B cell (primary cell): Measurements from ENCODE around the gene MIX23. TPM values are rescaled to one million over a fixed set of nuclear protein-coding genes. Genes with fewer than 3 reads are reported as not detected.

ENCODE experiments used
- ATAC-seq: fragments of 200-7000 bp; cut with Tn5 transposase; one replicate; pipeline ENCODE4 v1.10.0; 2021; ENCODE audit warnings: low read depth, mild to moderate bottlenecking, moderate number of reproducible peaks, moderate library complexity
- CTCF ChIA-PET: fragments of 350-600 bp; sonication (Branson Sonifier 250); formaldehyde crosslinking; loops from one replicate; lab custom pipeline; 2021; ENCODE audit warnings: antibody characterized with exemption, inconsistent platforms; lab: Charles Lee
- POLR2A ChIA-PET: fragments of 350-600 bp; sonication (Branson Sonifier 250); formaldehyde crosslinking; loops from one replicate; lab custom pipeline; 2021; ENCODE audit warnings: antibody characterized with exemption; lab: Charles Lee
- DNase-seq: peaks from one replicate; pipeline ENCODE4 v3.0.0; 2013
- H2AFZ ChIP-seq: 2 replicates; pipeline ENCODE4 v1.6.1; 2012; ENCODE audit warnings: mild to moderate bottlenecking, low read depth, low read length; ENCODE audit not compliant: insufficient read depth, poor library complexity, severe bottlenecking
- H3K27ac ChIP-seq, 2 donors: 1 replicate in 1 of 2; 2 replicates in 1 of 2; pipeline ENCODE4 v1.5.1; 2012 to 2013; ENCODE audit warnings: low read length in 2 of 2, mild to moderate bottlenecking in 2 of 2, moderate library complexity in 1 of 2
- H3K27me3 ChIP-seq, 4 experiments: fragments of 200-600 bp in 1 of 4; sonication (generic) in 1 of 4; replicated peaks in 1 of 4; 1 replicate in 2 of 4; 2 replicates in 2 of 4; pipeline versions ENCODE4 v1.6.1 to v1.7.0; 2013 to 2016; ENCODE audit warnings: low read length in 3 of 4, mild to moderate bottlenecking in 2 of 4, mixed read lengths in 1 of 4, moderate library complexity in 1 of 4; ENCODE audit not compliant: insufficient read depth in 4 of 4, control insufficient read depth in 3 of 4; ENCODE audit errors: control extremely low read depth in 1 of 4
- H3K36me3 ChIP-seq, 2 experiments: replicated peaks in 1 of 2; 1 replicate in 1 of 2; 2 replicates in 1 of 2; pipeline versions ENCODE4 v1.6.1 to v1.7.1; 2013; ENCODE audit warnings: low read length in 1 of 2; ENCODE audit not compliant: insufficient read depth in 2 of 2, control insufficient read depth in 1 of 2; ENCODE audit errors: control extremely low read depth in 1 of 2, extremely low read depth in 1 of 2
- H3K4me1 ChIP-seq, 2 donors: fragments of 200-600 bp in 1 of 2; sonication (generic) in 1 of 2; 1 replicate in 1 of 2; 2 replicates in 1 of 2; pipeline versions ENCODE4 v1.5.1 to v1.6.1; 2013 to 2017; ENCODE audit warnings: low read length in 2 of 2; ENCODE audit not compliant: control insufficient read depth in 2 of 2, insufficient read depth in 2 of 2
- H3K4me2 ChIP-seq: replicated peaks from 2 replicates; pipeline ENCODE3; 2012; ENCODE audit warnings: mild to moderate bottlenecking, low read depth, low read length; ENCODE audit not compliant: poor library complexity, severe bottlenecking
- H3K4me3 ChIP-seq, 5 experiments: fragments of 200-600 bp in 1 of 5; sonication (generic) in 1 of 5; 1 replicate in 3 of 5; 2 replicates in 2 of 5; pipeline versions ENCODE4 v1.5.1 to v1.7.0; 2011 to 2016; ENCODE audit warnings: low read length in 4 of 5, mild to moderate bottlenecking in 4 of 5, low read depth in 2 of 5, control low read depth in 1 of 5, moderate library complexity in 1 of 5; ENCODE audit not compliant: insufficient read depth in 1 of 5; ENCODE audit errors: control extremely low read depth in 1 of 5, extremely low read depth in 1 of 5
- H3K79me2 ChIP-seq: fragments of 200-600 bp; sonication (generic); one replicate; pipeline ENCODE4 v1.6.0; 2016; ENCODE audit warnings: low read length; ENCODE audit not compliant: control insufficient read depth, insufficient read depth
- H3K9ac ChIP-seq: fragments of 200-600 bp; sonication (generic); 2 replicates; pipeline ENCODE4 v1.6.1; 2017; ENCODE audit warnings: mild to moderate bottlenecking, low read length, moderate library complexity
- H3K9me3 ChIP-seq, 3 donors: one replicate each; pipeline versions ENCODE4 v1.6.1 to v1.7.1; 2013; ENCODE audit warnings: low read length in 2 of 3; ENCODE audit not compliant: control insufficient read depth in 2 of 3, insufficient read depth in 1 of 3; ENCODE audit errors: control extremely low read depth in 1 of 3
- H4K20me1 ChIP-seq: 2 replicates; pipeline ENCODE4 v1.6.0; 2012; ENCODE audit warnings: mild to moderate bottlenecking, low read length; ENCODE audit not compliant: insufficient read depth, control insufficient read depth, poor library complexity, severe bottlenecking
- H3K27ac Mint-ChIP-seq: one replicate; pipeline ENCODE4 v1.8.0; 2021; ENCODE audit warnings: mixed read lengths
- H3K27me3 Mint-ChIP-seq: one replicate; pipeline ENCODE4 v1.8.0; 2021; ENCODE audit warnings: mixed read lengths
- H3K4me1 Mint-ChIP-seq: one replicate; pipeline ENCODE4 v1.8.0; 2021; ENCODE audit warnings: mixed read lengths
- H3K4me3 Mint-ChIP-seq: one replicate; pipeline ENCODE4 v1.8.0; 2021; ENCODE audit warnings: mixed read lengths
- H3K9me3 Mint-ChIP-seq: one replicate; pipeline ENCODE4 v1.8.0; 2022; ENCODE audit warnings: mixed read lengths; ENCODE audit not compliant: insufficient read depth
- CTCF ChIP-seq: fragments of 200-600 bp; IDR thresholded peaks from one replicate; pipeline ENCODE4 v1.8.0; 2022; ENCODE audit warnings: antibody characterized with exemption, mild to moderate bottlenecking
- EZH2 ChIP-seq: IDR thresholded peaks from 2 replicates; pipeline ENCODE4 v1.6.1; 2012; ENCODE audit warnings: borderline replicate concordance, low read depth, mild to moderate bottlenecking, moderate library complexity, low read length; ENCODE audit not compliant: insufficient read depth, poor library complexity, severe bottlenecking
- WGBS: methylation state at CpG from one replicate; pipeline ENCODE4 v1.1.5; 2013; ENCODE audit warnings: missing lambda C conversion rate; ENCODE audit not compliant: insufficient coverage; 5-methylcytosine and 5-hydroxymethylcytosine counted together
- intact Hi-C: fragments of 100-400 bp; cut with micrococcal nuclease; formaldehyde crosslinking; loops from one replicate; pipeline ENCODE4 v1.10.0; 2022
- polyA plus RNA-seq: library from polyadenylated mRNA; depleted of rRNA; stranded (reverse); fragments of >200 nt; gene quantifications from 2 replicates; pipeline ENCODE4 v1.2.3, GENCODE V29; 2012
- total RNA-seq, 2 donors: library from RNA; stranded (reverse); fragments of 120-200 nt in 1 of 2; gene quantifications; 1 replicate in 1 of 2; 2 replicates in 1 of 2; pipeline versions ENCODE4 v1.2.3 to v1.2.4, GENCODE V29; 2013 to 2022

MIX23 gene
- total and polyA plus RNA-seq, 2 donors (not counting 1 experiment from before 2014, with no cell fraction given), result 9.2 to 33.1 TPM

- ATAC-seq, result no peak
- Histone ChIP-seq H3K79me2 (no peaks in the 10 kb centered on the region), H3K27ac (no peak overlapping the region), H3K4me1 (no peaks in the 10 kb centered on the region), H3K4me3 (no peak overlapping the region), H3K4me2 (no peak overlapping the region), H3K36me3 (peaks cover 0 to 41% of the 10 kb centered on the region in 2 experiments), H3K9ac (no peak overlapping the region), H4K20me1 (no peaks in the 10 kb centered on the region), H3K9me3 (no peaks in the 10 kb centered on the region), H2AFZ (no peak overlapping the region), H3K27me3 (no peaks in the 10 kb centered on the region)
- intact Hi-C loops, result no loop called here
- no peaks in the 10 kb centered on the region for H3K27me3 Mint-ChIP-seq
- TF ChIP-seq EZH2 (no peak), CTCF (no peak)
- DNase-seq, result no peak
- CTCF ChIA-PET, result interaction anchor here (1.8 kb wide), 1 partner anchor 11 kb away, joined by 3 read pairs; no protein-coding TSS in a partner anchor
- POLR2A ChIA-PET, result interaction anchor here (0.6 kb wide), 1 partner anchor 22 kb away, joined by 5 read pairs; no protein-coding TSS in a partner anchor
- no peaks in the 10 kb centered on the region for H3K9me3 Mint-ChIP-seq
- H3K4me1 Mint-ChIP-seq, result no peaks in the 10 kb centered on the region
- no CpG with 5 or more reads among the region's 1 CpG for WGBS
- H3K4me3 Mint-ChIP-seq, result no peak overlapping the region
- H3K27ac Mint-ChIP-seq, result no peak overlapping the region
These were observed 18.0 kb downstream of the MIX23 start for GRCh38 chr3:122365073-122365472.

- intact Hi-C loops, result no loop called here
- Histone ChIP-seq H3K4me3 (no peak overlapping the region), H2AFZ (no peak overlapping the region), H3K9me3 (no peaks in the 10 kb centered on the region), H4K20me1 (no peaks in the 10 kb centered on the region), H3K4me1 (no peaks in the 10 kb centered on the region), H3K27ac (no peak overlapping the region), H3K36me3 (peaks cover 0 to 40% of the 10 kb centered on the region in 2 experiments), H3K9ac (no peak overlapping the region), H3K79me2 (no peaks in the 10 kb centered on the region), H3K27me3 (no peaks in the 10 kb centered on the region), H3K4me2 (no peak overlapping the region)
- WGBS, result no CpG with 5 or more reads among the region's 2 CpGs
- H3K4me3 Mint-ChIP-seq, result no peak overlapping the region
- H3K9me3 Mint-ChIP-seq, result no peaks in the 10 kb centered on the region
- H3K4me1 Mint-ChIP-seq, result no peaks in the 10 kb centered on the region
- ATAC-seq, result no peak
- DNase-seq, result no peak
- no peak for TF ChIP-seq EZH2
- TF ChIP-seq CTCF, result no peak
- CTCF ChIA-PET, result interaction anchor here (1.8 kb wide), 1 partner anchor 10 kb away, joined by 3 read pairs; no protein-coding TSS in a partner anchor
- H3K27ac Mint-ChIP-seq, result no peak overlapping the region
- H3K27me3 Mint-ChIP-seq, result no peaks in the 10 kb centered on the region
- POLR2A ChIA-PET, result interaction anchor here (0.6 kb wide), 1 partner anchor 22 kb away, joined by 5 read pairs; no protein-coding TSS in a partner anchor
These were observed 18.5 kb downstream of the MIX23 start for GRCh38 chr3:122364490-122364889.
